Upper lobe of right lung (tissue), 1 donor: Measurements from ENCODE around the gene CNDP1. TPM values are rescaled to one million over a fixed set of nuclear protein-coding genes. Genes with fewer than 3 reads are reported as not detected.

Experiments
- ATAC-seq: fragments of 200-7000 bp; cut with Tn5 transposase; one replicate; pipeline ENCODE4 v1.9.1; 2020; ENCODE audit warnings: mild to moderate bottlenecking, moderate library complexity
- DNase-seq: peaks from one replicate; pipeline ENCODE4 v3.0.0-alpha.2; 2020
- H3K27ac ChIP-seq: fragments of 200-600 bp; one replicate; pipeline ENCODE4 v1.8.0; 2022
- H3K27me3 ChIP-seq: fragments of 200-600 bp; one replicate; pipeline ENCODE4 v1.8.0; 2022; ENCODE audit warnings: mild to moderate bottlenecking
- H3K36me3 ChIP-seq: fragments of 200-600 bp; one replicate; pipeline ENCODE4 v1.8.0; 2022
- H3K4me1 ChIP-seq: fragments of 200-600 bp; one replicate; pipeline ENCODE4 v1.8.0; 2022
- H3K4me3 ChIP-seq: fragments of 200-600 bp; one replicate; pipeline ENCODE4 v1.8.0; 2022; ENCODE audit warnings: mild to moderate bottlenecking
- H3K9me3 ChIP-seq: fragments of 200-600 bp; one replicate; pipeline ENCODE4 v1.8.0; 2022
- intact Hi-C: fragments of 100-400 bp; cut with DNase I; formaldehyde crosslinking; loops from one replicate; pipeline ENCODE4 v1.11.0; 2022
- total RNA-seq: library from RNA; stranded (reverse); fragmentation: NEBNext Ultra II Directional; extraction: Animal tissue kit (Norgen Biotek cat#: 25700); gene quantifications from one replicate; pipeline ENCODE4 v1.2.1, GENCODE V29; 2021
- TF ChIP-seq, protein P1 (sequence below): fragments of 200-600 bp; IDR thresholded peaks from one replicate; pipeline ENCODE4 v1.8.0; 2022; ENCODE audit warnings: antibody characterized with exemption
- donor health status: DM: no; HTN: yes; CAD: no; lungs with severe emphysema.

CNDP1 gene
- total RNA-seq, 1 donor from 2014 or later, result not detected

DNA sequence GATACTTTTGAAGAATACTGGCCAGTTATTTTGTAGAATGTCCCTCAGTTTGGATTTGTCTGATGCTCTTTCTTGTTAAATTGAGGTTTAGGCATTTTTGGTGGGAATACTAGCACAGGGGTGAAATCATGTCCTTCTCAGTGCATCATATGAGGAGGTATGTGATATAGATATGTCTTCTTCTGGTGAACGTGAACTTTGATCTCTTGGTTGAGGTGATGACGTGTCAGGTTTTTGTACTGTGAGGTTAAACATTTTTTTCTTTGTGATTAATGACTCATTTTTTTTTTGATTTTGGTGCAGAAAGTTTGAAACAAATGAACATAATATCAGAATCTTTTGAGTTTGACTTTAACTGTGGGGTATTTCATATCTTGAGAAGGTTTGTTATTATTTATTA, 74.4 kb downstream of the CNDP1 start:
- H3K4me1 ChIP-seq, result no peaks in the 10 kb centered on the region
- intact Hi-C loops, result no loop called here
- H3K9me3 ChIP-seq, result no peaks in the 10 kb centered on the region
- H3K27me3 ChIP-seq, result no peaks in the 10 kb centered on the region
- no peak for DNase-seq
- no peak overlapping the region for H3K4me3 ChIP-seq
- no peak for ATAC-seq
- no peak overlapping the region for H3K27ac ChIP-seq
- no peaks in the 10 kb centered on the region for H3K36me3 ChIP-seq
- TF ChIP-seq, protein P1, sequence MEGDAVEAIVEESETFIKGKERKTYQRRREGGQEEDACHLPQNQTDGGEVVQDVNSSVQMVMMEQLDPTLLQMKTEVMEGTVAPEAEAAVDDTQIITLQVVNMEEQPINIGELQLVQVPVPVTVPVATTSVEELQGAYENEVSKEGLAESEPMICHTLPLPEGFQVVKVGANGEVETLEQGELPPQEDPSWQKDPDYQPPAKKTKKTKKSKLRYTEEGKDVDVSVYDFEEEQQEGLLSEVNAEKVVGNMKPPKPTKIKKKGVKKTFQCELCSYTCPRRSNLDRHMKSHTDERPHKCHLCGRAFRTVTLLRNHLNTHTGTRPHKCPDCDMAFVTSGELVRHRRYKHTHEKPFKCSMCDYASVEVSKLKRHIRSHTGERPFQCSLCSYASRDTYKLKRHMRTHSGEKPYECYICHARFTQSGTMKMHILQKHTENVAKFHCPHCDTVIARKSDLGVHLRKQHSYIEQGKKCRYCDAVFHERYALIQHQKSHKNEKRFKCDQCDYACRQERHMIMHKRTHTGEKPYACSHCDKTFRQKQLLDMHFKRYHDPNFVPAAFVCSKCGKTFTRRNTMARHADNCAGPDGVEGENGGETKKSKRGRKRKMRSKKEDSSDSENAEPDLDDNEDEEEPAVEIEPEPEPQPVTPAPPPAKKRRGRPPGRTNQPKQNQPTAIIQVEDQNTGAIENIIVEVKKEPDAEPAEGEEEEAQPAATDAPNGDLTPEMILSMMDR, result no peak

DNA sequence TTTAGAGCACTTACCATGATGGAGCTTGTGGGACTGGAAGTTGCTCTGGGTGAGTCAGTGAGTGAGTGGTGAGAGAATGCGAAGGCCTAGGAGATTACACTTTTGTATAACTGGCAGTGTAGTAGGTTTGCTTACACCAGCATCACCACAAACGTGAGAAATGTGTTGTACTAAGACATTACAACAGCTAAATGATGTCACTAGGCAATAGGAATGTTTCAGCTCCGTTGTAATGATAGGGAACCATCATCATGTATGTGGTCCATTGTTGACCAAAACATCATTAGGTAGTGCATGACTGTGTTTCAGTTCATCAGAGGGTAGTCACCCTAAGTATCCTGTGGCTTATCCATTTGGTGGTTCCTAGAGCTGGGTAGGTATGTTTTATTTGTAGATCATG, 75.2 kb downstream of the CNDP1 start:
- ATAC-seq (no peak), DNase-seq (no peak)
- H3K4me1 ChIP-seq, result no peaks in the 10 kb centered on the region
- TF ChIP-seq, protein P1, result no peak
- H3K9me3 ChIP-seq, result no peaks in the 10 kb centered on the region
- intact Hi-C loops, result no loop called here
- H3K27ac ChIP-seq, result no peak overlapping the region
- no peak overlapping the region for H3K4me3 ChIP-seq
- no peaks in the 10 kb centered on the region for H3K27me3 ChIP-seq
- no peaks in the 10 kb centered on the region for H3K36me3 ChIP-seq

DNA sequence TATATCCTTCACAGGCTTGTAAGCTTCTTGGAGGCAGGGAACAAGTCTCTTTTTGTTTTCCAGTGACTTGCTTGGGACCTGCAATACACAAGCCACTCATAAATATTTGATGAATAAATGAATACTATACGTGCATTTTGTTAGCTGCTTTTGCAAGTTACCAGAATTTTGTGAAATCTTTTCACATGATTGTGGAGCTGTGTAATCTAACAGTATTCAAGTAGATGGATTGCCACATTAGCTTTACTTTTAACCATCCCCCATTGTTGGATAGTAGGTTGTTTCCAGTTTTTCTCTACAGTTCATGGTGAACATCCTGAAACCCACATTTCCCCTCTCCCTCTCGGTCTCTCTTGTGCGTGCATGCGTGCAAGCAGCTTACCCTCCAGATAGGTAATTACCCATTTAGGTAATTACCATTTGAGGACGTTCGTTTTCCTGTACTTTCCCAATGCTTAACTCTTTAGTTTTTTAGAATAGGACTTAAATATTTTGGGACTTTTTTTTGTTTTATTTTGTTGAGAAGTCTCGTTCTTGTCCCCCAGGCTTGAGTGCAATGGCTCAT, 75.8 kb downstream of the CNDP1 start:
- no peaks in the 10 kb centered on the region for H3K9me3 ChIP-seq
- no peak overlapping the region for H3K4me3 ChIP-seq
- no peaks in the 10 kb centered on the region for H3K4me1 ChIP-seq
- TF ChIP-seq, protein P1, result no peak
- intact Hi-C loops, result no loop called here
- no peak for DNase-seq
- H3K27ac ChIP-seq, result no peak overlapping the region
- ATAC-seq, result no peak
- no peaks in the 10 kb centered on the region for H3K27me3 ChIP-seq
- H3K36me3 ChIP-seq, result no peaks in the 10 kb centered on the region

DNA sequence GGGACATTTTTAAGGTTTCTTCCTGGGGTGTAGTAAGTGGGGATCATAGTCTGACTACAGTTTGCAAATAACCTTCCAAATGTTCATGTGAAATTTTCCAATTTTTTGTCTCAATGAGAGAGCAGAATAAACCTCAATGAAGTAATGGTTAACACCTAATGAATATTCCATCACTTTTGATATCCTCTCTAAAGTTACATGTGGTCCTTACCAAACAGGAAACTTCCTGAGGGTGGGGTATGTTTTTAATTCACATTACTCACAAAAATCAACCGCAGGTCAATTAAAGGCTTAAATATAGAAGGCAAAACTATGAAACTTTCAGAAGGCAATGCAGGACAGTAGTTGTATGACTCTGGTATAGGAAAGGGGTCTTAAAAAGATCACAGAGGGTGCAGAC, 76.6 kb downstream of the CNDP1 start:
- intact Hi-C loops, result no loop called here
- Histone ChIP-seq H3K4me1 (no peaks in the 10 kb centered on the region), H3K36me3 (no peaks in the 10 kb centered on the region), H3K9me3 (no peaks in the 10 kb centered on the region), H3K4me3 (no peak overlapping the region), H3K27ac (no peak overlapping the region), H3K27me3 (no peaks in the 10 kb centered on the region)
- ATAC-seq, result no peak
- TF ChIP-seq, protein P1, result no peak
- DNase-seq, result no peak

DNA sequence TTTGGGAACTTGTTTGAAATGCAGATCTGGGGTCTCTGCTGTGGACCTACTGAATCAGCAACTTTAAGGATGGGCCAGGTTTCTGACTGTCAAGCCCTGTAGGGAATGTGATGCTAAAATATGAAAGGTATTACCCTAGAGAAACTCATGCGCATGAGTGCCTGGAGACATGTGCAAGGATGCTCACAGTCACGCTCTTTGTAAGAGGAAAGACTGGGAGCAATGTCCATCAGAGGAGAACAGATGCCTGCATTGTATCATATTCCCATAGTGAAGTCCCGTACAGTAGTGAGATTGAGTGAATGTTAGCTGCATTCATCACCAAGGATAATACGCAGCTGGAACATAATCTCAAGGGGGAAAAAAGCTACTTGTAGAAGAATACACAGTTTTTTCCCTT, 77.5 kb downstream of the CNDP1 start:
- Histone ChIP-seq H3K27ac (no peak overlapping the region), H3K9me3 (no peaks in the 10 kb centered on the region), H3K27me3 (no peaks in the 10 kb centered on the region), H3K4me1 (no peaks in the 10 kb centered on the region), H3K4me3 (no peak overlapping the region), H3K36me3 (no peaks in the 10 kb centered on the region)
- intact Hi-C loops, result no loop called here
- ATAC-seq (no peak), DNase-seq (no peak)
- TF ChIP-seq, protein P1, result no peak

DNA sequence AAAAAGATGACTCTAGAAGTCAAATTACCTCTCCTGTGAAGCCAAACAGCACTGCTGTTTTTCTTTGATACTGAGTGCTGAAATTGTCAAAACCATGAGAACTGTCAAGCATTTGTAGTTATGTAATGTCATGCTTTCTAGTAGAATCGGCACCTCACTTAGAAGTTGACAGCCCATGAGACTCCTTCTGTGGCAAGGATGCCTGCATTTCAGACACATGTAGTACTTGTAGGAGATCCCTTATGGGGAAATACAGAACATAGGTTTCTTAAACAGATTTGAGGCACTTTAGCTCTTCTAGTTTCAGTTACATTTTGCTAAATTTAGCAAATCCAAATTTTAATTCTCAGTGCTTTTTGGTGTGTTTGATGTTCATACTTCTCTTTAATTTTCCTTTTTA, 79.1 kb downstream of the CNDP1 start:
- H3K9me3 ChIP-seq, result no peaks in the 10 kb centered on the region
- no peak overlapping the region for H3K4me3 ChIP-seq
- H3K27me3 ChIP-seq, result no peaks in the 10 kb centered on the region
- DNase-seq (no peak), ATAC-seq (no peak)
- TF ChIP-seq, protein P1, result no peak
- no peaks in the 10 kb centered on the region for H3K36me3 ChIP-seq
- H3K27ac ChIP-seq, result no peak overlapping the region
- intact Hi-C loops, result no loop called here
- H3K4me1 ChIP-seq, result no peaks in the 10 kb centered on the region
